ENCODE data around the gene WNT8B. TPM values are rescaled to one million over a fixed set of nuclear protein-coding genes. Genes with fewer than 3 reads are reported as not detected.

WNT8B gene
- total RNA-seq, 2 donors from 2014 or later = not detected

- H3K36me3 ChIP-seq = peaks cover 44% of the 10 kb centered on the region
Observed at GRCh38 chr10:100524638-100525037, 61.8 kb downstream of the WNT8B start.

GRCh38 chr10:100528123-100528886 is 65.5 kb downstream of the WNT8B start:
- H3K4me1 ChIP-seq = peaks cover 0 to 25% of the 10 kb centered on the region in 2 donors
- TF ChIP-seq CTCF (IDR thresholded peaks at IDR 0.05) = no peak
- no peaks in the 10 kb centered on the region for H3K27me3 ChIP-seq
- peak overlapping the region; percentile 88 to 91 for H3K27ac ChIP-seq
- peaks cover 39% of the 10 kb centered on the region for H3K36me3 ChIP-seq
- H3K4me3 ChIP-seq = peak overlapping the region; percentile 81 to 91
- H3K9me3 ChIP-seq = no peaks in the 10 kb centered on the region
- no peak for DNase-seq (ENCODE audit: low spot score)

More at GRCh38 chr10:100524638-100525037, 61.8 kb downstream of the WNT8B start:
- Histone ChIP-seq H3K9me3 (no peaks in the 10 kb centered on the region), H3K27ac (no peak overlapping the region), H3K27me3 (no peaks in the 10 kb centered on the region), H3K4me1 (peaks cover 0 to 23% of the 10 kb centered on the region in 2 donors), H3K4me3 (no peak overlapping the region)
- no peak for DNase-seq (ENCODE audit: low spot score)
- TF ChIP-seq CTCF (IDR thresholded peaks at IDR 0.05) = no peak

- Histone ChIP-seq H3K4me1 (peaks cover 0 to 25% of the 10 kb centered on the region in 2 donors), H3K27ac (peak overlapping the region; percentile 88 to 91), H3K4me3 (peak overlapping the region; percentile 81 to 91), H3K36me3 (peaks cover 32% of the 10 kb centered on the region), H3K27me3 (no peaks in the 10 kb centered on the region), H3K9me3 (no peaks in the 10 kb centered on the region)
- no peak for DNase-seq (ENCODE audit: low spot score)
- TF ChIP-seq CTCF (IDR thresholded peaks at IDR 0.05) = no peak
Observed at GRCh38 chr10:100528921-100529474, 66.2 kb downstream of the WNT8B start.

GRCh38 chr10:100529475-100530298 is 66.9 kb downstream of the WNT8B start, which contains the start of gene NDUFB8:
TSS of gene NDUFB8 (minus strand) at chr10:100529871. CDS start at chr10:100529851, 20 bp downstream.
- Histone ChIP-seq H3K36me3 (peaks cover 25% of the 10 kb centered on the region), H3K4me1 (peaks cover 0 to 25% of the 10 kb centered on the region in 2 donors), H3K27ac (peak within 1 kb of the TSS; percentile 88 to 91), H3K4me3 (peak within 1 kb of the TSS; percentile 81 to 91), H3K9me3 (no peaks in the 10 kb centered on the region), H3K27me3 (no peaks in the 10 kb centered on the region)
- DNase-seq (ENCODE audit: low spot score) = peak; percentile 90
- no peak for TF ChIP-seq CTCF (IDR thresholded peaks at IDR 0.05)

GRCh38 chr10:100531761-100532160 is 69.0 kb downstream of the WNT8B start:
- H3K4me3 ChIP-seq = no peak overlapping the region
- peaks cover 5% of the 10 kb centered on the region for H3K36me3 ChIP-seq
- peaks cover 0 to 38% of the 10 kb centered on the region in 2 donors for H3K4me1 ChIP-seq
- H3K27me3 ChIP-seq = no peaks in the 10 kb centered on the region
- no peak for TF ChIP-seq CTCF (IDR thresholded peaks at IDR 0.05)
- no peak overlapping the region for H3K27ac ChIP-seq
- H3K9me3 ChIP-seq = no peaks in the 10 kb centered on the region
- DNase-seq (ENCODE audit: low spot score) = no peak

Other genes with a start within 250 kb of the WNT8B start
- 10 to 100 TPM in 1 of 2 donors, 1 to 10 TPM in 1; 9.6 to 11.0 TPM for gene CHUK, start 233.4 kb upstream of the WNT8B start, total RNA-seq
- 10 to 100 TPM in 1 of 2 donors, 1 to 10 TPM in 1; 8.1 to 10.5 TPM for gene CWF19L1, start 195.4 kb upstream of the WNT8B start, total RNA-seq
- 10 to 100 TPM; 18.0 to 30.0 TPM for gene BLOC1S2, start 176.3 kb upstream of the WNT8B start, total RNA-seq
- not detected for gene PKD2L1, start 132.8 kb upstream of the WNT8B start, total RNA-seq
- gene SCD, start 115.8 kb upstream of the WNT8B start, total RNA-seq = 10 to 100 TPM in 1 of 2 donors, 1 to 10 TPM in 1; 7.9 to 25.4 TPM
- 1 to 10 TPM; 2.0 to 4.5 TPM for gene SEC31B, start 56.9 kb downstream of the WNT8B start, total RNA-seq
- 100 to 1,000 TPM; 355 to 361 TPM for gene NDUFB8, start 66.9 kb downstream of the WNT8B start, total RNA-seq
- 10 to 100 TPM in 1 of 2 donors, 1 to 10 TPM in 1; 8.5 to 11.3 TPM for gene HIF1AN, start 72.9 kb downstream of the WNT8B start, total RNA-seq